Stomach (tissue), 9 donors: Measurements from ENCODE around the gene ADORA1. TPM values are rescaled to one million over a fixed set of nuclear protein-coding genes. Genes with fewer than 3 reads are reported as not detected.

Source experiments
- DNase-seq, 2 donors: peaks; one replicate each; pipeline versions ENCODE4 v3.0.0 to v3.0.0-alpha.2; 2013 to 2019
- H3K27ac ChIP-seq, 5 donors: fragments of 200-600 bp in 4 of 5; sonication (generic) in 4 of 5; one replicate each; pipeline ENCODE4 v1.5.1; 2013 to 2019; ENCODE audit warnings: mild to moderate bottlenecking in 1 of 5, moderate library complexity in 1 of 5
- H3K27me3 ChIP-seq, 3 donors: fragments of 200-600 bp; sonication (generic); one replicate each; pipeline ENCODE4 v1.5.1; 2017 to 2019; ENCODE audit warnings: mixed run types in 1 of 3
- H3K36me3 ChIP-seq, 4 donors: fragments of 200-600 bp; sonication (generic); 1 replicate in 3 of 4; 2 replicates in 1 of 4; pipeline ENCODE4 v1.5.1; 2016 to 2019
- H3K4me1 ChIP-seq, 4 donors: fragments of 200-600 bp; sonication (generic); one replicate each; pipeline ENCODE4 v1.5.1; 2016 to 2019
- H3K4me3 ChIP-seq, 4 donors: fragments of 200-600 bp; sonication (generic) in 3 of 4; one replicate each; pipeline ENCODE4 v1.5.1; 2016 to 2019; ENCODE audit warnings: mild to moderate bottlenecking in 1 of 4
- H3K9me3 ChIP-seq, 4 donors: fragments of 200-600 bp; sonication (generic); one replicate each; pipeline ENCODE4 v1.5.1; 2016 to 2019
- CTCF ChIP-seq, 7 experiments: fragments of 450-650 bp in 4 of 7; fragments of 200-600 bp in 3 of 7; sonication (generic) in 3 of 7; IDR thresholded peaks; one replicate each; pipeline ENCODE4 v1.5.1; 2016 to 2019; ENCODE audit warnings: antibody characterized with exemption in 7 of 7, control low read depth in 2 of 7, mild to moderate bottlenecking in 1 of 7
- EP300 ChIP-seq: sonication (generic); formaldehyde crosslinking; IDR thresholded peaks from one replicate; pipeline ENCODE4 v1.6.1; 2017; ENCODE audit warnings: antibody characterized with exemption
- POLR2A ChIP-seq, 4 donors: fragments of 450-650 bp; IDR thresholded peaks; one replicate each; pipeline ENCODE4 v1.6.1; 2016; ENCODE audit warnings: antibody characterized with exemption in 4 of 4, control low read depth in 2 of 4, mild to moderate bottlenecking in 1 of 4, moderate library complexity in 1 of 4
- POLR2AphosphoS5 ChIP-seq, 3 donors: sonication (generic); formaldehyde crosslinking; IDR thresholded peaks; one replicate each; pipeline ENCODE4 v1.6.1; 2016; ENCODE audit warnings: antibody characterized with exemption in 3 of 3
- WGBS, 5 donors: extraction: QIAGEN DNeasy Blood & Tissue Kit in 3 of 5; methylation state at CpG; one replicate each; pipeline versions ENCODE4 v1.1.5 to v1.1.7; 2013 to 2018; 5-methylcytosine and 5-hydroxymethylcytosine counted together
- intact Hi-C: fragments of 100-400 bp; cut with DNase I; formaldehyde crosslinking; loops from one replicate; pipeline ENCODE4 v1.15.1; 2023; ENCODE audit warnings: low total_unique reads
- polyA plus RNA-seq, 3 donors: library from polyadenylated mRNA; stranded (reverse); fragments of 200-250 nt; gene quantifications; one replicate each; pipeline ENCODE4 v1.2.3, GENCODE V29; 2013
- total RNA-seq, 5 donors: library from RNA; depleted of rRNA; stranded (reverse); fragments of >200 nt; gene quantifications; one replicate each; pipeline versions ENCODE4 v1.1.0 to v1.2.3, GENCODE V29; 2014 to 2016
- donor health status: healthy with polysubstance abuse.
- donor health status: Bipolar disorder and iron deficiency.
- donor health status: healthy.

Gene ADORA1
- total and polyA plus RNA-seq, 8 donors: 0.18 to 4.2 (median 2.1) TPM; not detected in 2

DNA sequence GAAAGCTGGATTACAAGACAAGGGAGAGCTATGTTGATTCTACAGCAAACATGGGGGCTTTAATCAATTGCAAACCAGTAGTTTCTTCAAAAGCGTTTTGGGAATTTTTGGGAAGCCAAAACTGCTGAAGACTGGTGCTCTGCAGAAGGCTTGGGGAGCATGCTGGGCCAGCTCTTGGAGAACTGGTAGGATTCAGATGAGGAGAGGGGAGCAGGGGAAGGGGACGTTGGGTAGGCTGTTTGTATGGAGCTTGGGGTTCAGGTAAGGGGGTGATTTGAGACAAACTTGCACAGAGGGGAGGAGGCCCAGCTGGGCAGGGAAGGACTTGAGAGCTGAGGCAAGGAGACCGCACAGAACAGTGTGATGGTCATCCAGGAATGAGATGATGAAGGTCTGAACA lies 39.1 kb upstream of the ADORA1 start:
- H3K27me3 ChIP-seq: peaks cover 0 to 43% (median 4%) of the 10 kb centered on the region in 3 donors
- DNase-seq: peak in 1 of 2 donors; percentile 16
- no peak for TF ChIP-seq EP300
- TF ChIP-seq POLR2A (IDR thresholded peaks at IDR 0.05): no peak
- TF ChIP-seq CTCF (IDR thresholded peaks at IDR 0.05): no peak
- TF ChIP-seq POLR2AphosphoS5 (IDR thresholded peaks at IDR 0.05): no peak
- H3K36me3 ChIP-seq: no peaks in the 10 kb centered on the region
- H3K4me1 ChIP-seq: no peaks in the 10 kb centered on the region
- H3K4me3 ChIP-seq: no peak overlapping the region
- no peak overlapping the region for H3K27ac ChIP-seq
- 81 to 87% (median 85%) methylated on average over 3 of the region's 3 CpGs for WGBS, 5 donors
- H3K9me3 ChIP-seq: no peaks in the 10 kb centered on the region
- intact Hi-C loops: no loop called here

DNA sequence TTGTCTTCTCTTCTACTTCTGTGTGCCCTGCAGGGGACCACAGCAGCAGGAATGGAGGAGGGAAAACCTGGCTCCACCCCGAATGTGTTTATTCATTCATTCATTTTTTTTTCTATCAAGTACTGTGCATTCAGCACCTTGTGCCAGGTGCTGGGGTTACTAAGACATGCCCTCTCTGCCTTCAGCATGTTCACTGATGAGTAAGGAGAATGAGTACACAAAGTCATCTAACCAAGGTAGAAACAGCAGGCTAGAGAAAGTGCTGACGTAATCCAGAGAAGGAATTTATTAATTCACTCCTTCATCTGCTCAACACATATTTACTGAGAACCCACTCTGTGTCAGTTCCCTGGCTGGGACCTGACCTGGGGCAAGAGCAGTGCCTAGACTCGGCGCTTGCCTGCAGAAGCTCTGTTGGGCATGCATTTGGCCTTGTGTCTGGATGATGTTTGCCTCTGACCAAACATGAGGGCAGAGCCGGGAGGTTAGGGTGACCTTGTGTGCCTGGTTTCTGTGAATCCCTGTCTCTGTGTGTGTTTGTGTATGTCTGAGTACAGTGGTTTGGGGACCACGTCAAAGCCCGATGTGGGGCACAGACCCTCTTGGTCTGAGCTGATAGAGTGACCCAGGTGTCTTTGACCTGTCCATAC lies 38.4 kb upstream of the ADORA1 start:
- H3K4me3 ChIP-seq: no peak overlapping the region

DNA sequence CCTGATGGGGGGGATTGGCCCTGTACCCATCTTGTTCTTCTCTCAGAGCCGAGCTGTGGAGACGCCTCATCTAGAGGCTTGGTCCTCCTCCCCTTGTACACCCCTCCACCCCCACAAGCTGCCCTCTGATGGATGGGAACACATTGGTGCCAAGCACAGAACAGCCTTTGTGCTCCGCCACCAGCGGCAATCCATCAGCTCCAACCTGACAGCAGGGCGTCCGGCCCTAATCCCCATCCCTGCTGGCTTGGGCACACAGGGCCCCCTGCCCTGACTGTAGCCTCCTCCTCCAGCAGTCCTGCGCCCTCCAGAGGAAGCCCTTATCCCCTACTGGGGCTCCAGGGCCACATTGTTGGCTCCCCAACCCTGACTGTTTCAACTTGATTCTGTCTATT lies 37.9 kb upstream of the ADORA1 start:
- intact Hi-C loops: no loop called here
- Histone ChIP-seq H3K9me3 (peaks cover 0 to 8% (median 4%) of the 10 kb centered on the region in 4 donors), H3K27ac (no peak overlapping the region), H3K36me3 (no peaks in the 10 kb centered on the region), H3K4me1 (no peaks in the 10 kb centered on the region), H3K27me3 (peaks cover 0 to 43% (median 4%) of the 10 kb centered on the region in 3 donors), H3K4me3 (no peak overlapping the region)
- 42 to 74% (median 50%) methylated on average over 2 to 7 of the region's 7 CpGs for WGBS, 5 donors
- peak; percentile 14 to 31 for DNase-seq
- TF ChIP-seq CTCF (IDR thresholded peaks at IDR 0.05): no peak
- no peak for TF ChIP-seq POLR2A (IDR thresholded peaks at IDR 0.05)
- no peak for TF ChIP-seq POLR2AphosphoS5 (IDR thresholded peaks at IDR 0.05)
- TF ChIP-seq EP300: no peak

More for the DNA sequence above, 38.4 kb upstream of the ADORA1 start:
- DNase-seq: peak in 1 of 2 donors; percentile 16
- no peaks in the 10 kb centered on the region for H3K4me1 ChIP-seq
- peaks cover 0 to 3% (median 0%) of the 10 kb centered on the region in 4 donors for H3K9me3 ChIP-seq
- H3K27ac ChIP-seq: no peak overlapping the region
- H3K27me3 ChIP-seq: peaks cover 0 to 43% (median 4%) of the 10 kb centered on the region in 3 donors
- intact Hi-C loops: no loop called here
- no peak for TF ChIP-seq POLR2A (IDR thresholded peaks at IDR 0.05)
- TF ChIP-seq EP300: no peak
- no peak for TF ChIP-seq CTCF (IDR thresholded peaks at IDR 0.05)
- no peak for TF ChIP-seq POLR2AphosphoS5 (IDR thresholded peaks at IDR 0.05)
- no peaks in the 10 kb centered on the region for H3K36me3 ChIP-seq
- 70 to 78% (median 73%) methylated on average over 7 of the region's 7 CpGs for WGBS, 5 donors

GRCh38 chr1:203090421-203091198 lies 36.9 kb upstream of the ADORA1 start:
- WGBS, 5 donors: 48 to 76% (median 71%) methylated on average over 6 of the region's 6 CpGs
- no peaks in the 10 kb centered on the region for H3K4me1 ChIP-seq
- H3K9me3 ChIP-seq: peaks cover 4 to 18% (median 13%) of the 10 kb centered on the region in 4 donors
- no peaks in the 10 kb centered on the region for H3K36me3 ChIP-seq
- DNase-seq: peak in 1 of 2 donors; percentile 8
- peaks cover 0 to 37% (median 4%) of the 10 kb centered on the region in 3 donors for H3K27me3 ChIP-seq
- no peak overlapping the region for H3K4me3 ChIP-seq
- intact Hi-C loops: no loop called here
- no peak for TF ChIP-seq POLR2AphosphoS5 (IDR thresholded peaks at IDR 0.05)
- TF ChIP-seq CTCF (IDR thresholded peaks at IDR 0.05): no peak
- no peak for TF ChIP-seq EP300
- no peak for TF ChIP-seq POLR2A (IDR thresholded peaks at IDR 0.05)
- no peak overlapping the region for H3K27ac ChIP-seq
